Transverse colon (tissue), 4 donors: Measurements from ENCODE around the gene FBXO44.

Experiments used
- POLR2A ChIP-seq: fragments of 450-650 bp; IDR thresholded peaks from one replicate; pipeline ENCODE4 v1.6.1; 2016; ENCODE audit warnings: antibody characterized with exemption, mild to moderate bottlenecking, moderate library complexity
- POLR2AphosphoS5 ChIP-seq, 3 donors: sonication (generic); formaldehyde crosslinking; IDR thresholded peaks; one replicate each; pipeline ENCODE4 v1.6.1; 2016; ENCODE audit warnings: antibody characterized with exemption in 3 of 3
- TF ChIP-seq, protein P1 (sequence below), 5 experiments: fragments of 200-600 bp in 3 of 5; fragments of 450-650 bp in 2 of 5; sonication (generic) in 3 of 5; IDR thresholded peaks; 1 replicate in 2 of 5; 2 replicates in 3 of 5; pipeline ENCODE4 v1.5.1; 2016 to 2017; ENCODE audit warnings: antibody characterized with exemption in 5 of 5, inconsistent platforms in 3 of 5, mild to moderate bottlenecking in 2 of 5, moderate library complexity in 1 of 5

GRCh38 chr1:11650331-11650991 is 4.2 kb upstream of the FBXO44 start:
- TF ChIP-seq, protein P1, sequence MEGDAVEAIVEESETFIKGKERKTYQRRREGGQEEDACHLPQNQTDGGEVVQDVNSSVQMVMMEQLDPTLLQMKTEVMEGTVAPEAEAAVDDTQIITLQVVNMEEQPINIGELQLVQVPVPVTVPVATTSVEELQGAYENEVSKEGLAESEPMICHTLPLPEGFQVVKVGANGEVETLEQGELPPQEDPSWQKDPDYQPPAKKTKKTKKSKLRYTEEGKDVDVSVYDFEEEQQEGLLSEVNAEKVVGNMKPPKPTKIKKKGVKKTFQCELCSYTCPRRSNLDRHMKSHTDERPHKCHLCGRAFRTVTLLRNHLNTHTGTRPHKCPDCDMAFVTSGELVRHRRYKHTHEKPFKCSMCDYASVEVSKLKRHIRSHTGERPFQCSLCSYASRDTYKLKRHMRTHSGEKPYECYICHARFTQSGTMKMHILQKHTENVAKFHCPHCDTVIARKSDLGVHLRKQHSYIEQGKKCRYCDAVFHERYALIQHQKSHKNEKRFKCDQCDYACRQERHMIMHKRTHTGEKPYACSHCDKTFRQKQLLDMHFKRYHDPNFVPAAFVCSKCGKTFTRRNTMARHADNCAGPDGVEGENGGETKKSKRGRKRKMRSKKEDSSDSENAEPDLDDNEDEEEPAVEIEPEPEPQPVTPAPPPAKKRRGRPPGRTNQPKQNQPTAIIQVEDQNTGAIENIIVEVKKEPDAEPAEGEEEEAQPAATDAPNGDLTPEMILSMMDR (IDR thresholded peaks at IDR 0.05) = peak; percentile 46 to 79 (median 58)
- TF ChIP-seq POLR2AphosphoS5 (IDR thresholded peaks at IDR 0.05) (no peak), POLR2A (no peak)
